ENCODE data around the gene TBC1D5.
A peak's percentile ranks its signal among the peaks of the same experiment; 100 is the strongest.

Gene TBC1D5

DNA sequence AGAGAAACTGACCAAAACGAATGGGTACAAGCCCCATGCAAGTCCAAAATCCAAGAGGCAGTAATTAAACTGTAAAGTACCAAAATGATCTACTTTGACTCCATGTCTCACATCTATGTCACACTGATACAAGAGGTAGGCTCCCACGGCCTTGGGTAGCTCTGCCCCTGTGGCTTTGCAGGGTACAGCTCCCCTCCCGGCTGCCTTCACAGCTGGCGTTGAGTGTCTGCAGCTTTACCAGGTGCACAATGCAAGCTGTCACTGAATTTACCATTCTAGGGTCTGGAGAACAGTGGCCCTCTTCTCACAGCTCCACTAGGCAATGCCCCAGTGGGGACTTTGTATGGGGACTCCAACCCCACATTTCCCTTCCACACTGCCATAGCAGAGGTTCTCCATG lies 308.6 kb downstream of the TBC1D5 start:
- DNase-seq, result no peak
- Histone ChIP-seq H3K27ac (no peak overlapping the region), H3K9me3 (peaks cover 0 to 3% (median 0%) of the 10 kb centered on the region in 3 donors), H3K27me3 (no peaks in the 10 kb centered on the region), H3K4me3 (no peak overlapping the region), H3K4me1 (peaks cover 0 to 23% (median 9%) of the 10 kb centered on the region in 4 donors), H3K36me3 (no peaks in the 10 kb centered on the region)
- TF ChIP-seq, protein P1, sequence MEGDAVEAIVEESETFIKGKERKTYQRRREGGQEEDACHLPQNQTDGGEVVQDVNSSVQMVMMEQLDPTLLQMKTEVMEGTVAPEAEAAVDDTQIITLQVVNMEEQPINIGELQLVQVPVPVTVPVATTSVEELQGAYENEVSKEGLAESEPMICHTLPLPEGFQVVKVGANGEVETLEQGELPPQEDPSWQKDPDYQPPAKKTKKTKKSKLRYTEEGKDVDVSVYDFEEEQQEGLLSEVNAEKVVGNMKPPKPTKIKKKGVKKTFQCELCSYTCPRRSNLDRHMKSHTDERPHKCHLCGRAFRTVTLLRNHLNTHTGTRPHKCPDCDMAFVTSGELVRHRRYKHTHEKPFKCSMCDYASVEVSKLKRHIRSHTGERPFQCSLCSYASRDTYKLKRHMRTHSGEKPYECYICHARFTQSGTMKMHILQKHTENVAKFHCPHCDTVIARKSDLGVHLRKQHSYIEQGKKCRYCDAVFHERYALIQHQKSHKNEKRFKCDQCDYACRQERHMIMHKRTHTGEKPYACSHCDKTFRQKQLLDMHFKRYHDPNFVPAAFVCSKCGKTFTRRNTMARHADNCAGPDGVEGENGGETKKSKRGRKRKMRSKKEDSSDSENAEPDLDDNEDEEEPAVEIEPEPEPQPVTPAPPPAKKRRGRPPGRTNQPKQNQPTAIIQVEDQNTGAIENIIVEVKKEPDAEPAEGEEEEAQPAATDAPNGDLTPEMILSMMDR (IDR thresholded peaks at IDR 0.05), result no peak
- intact Hi-C loops (cut with DNase I; ENCODE audit: low total_unique reads), result loop anchor here (5.0 kb wide), 1 partner anchor 408 kb away; no protein-coding TSS in a partner anchor

GRCh38 chr3:17432236-17432635 lies 310.2 kb downstream of the TBC1D5 start:
- no peak overlapping the region for H3K4me3 ChIP-seq
- TF ChIP-seq, protein P1 (IDR thresholded peaks at IDR 0.05), result no peak
- intact Hi-C loops (cut with DNase I; ENCODE audit: low total_unique reads), result loop anchor here (5.0 kb wide), 1 partner anchor 410 kb away; no protein-coding TSS in a partner anchor
- DNase-seq, result no peak
- H3K4me1 ChIP-seq, result peaks cover 0 to 23% (median 9%) of the 10 kb centered on the region in 4 donors
- peak overlapping the region in 1 of 2 donors; percentile 7 for H3K27ac ChIP-seq
- peaks cover 0 to 3% (median 0%) of the 10 kb centered on the region in 3 donors for H3K9me3 ChIP-seq
- no peaks in the 10 kb centered on the region for H3K36me3 ChIP-seq
- H3K27me3 ChIP-seq, result no peaks in the 10 kb centered on the region

DNA sequence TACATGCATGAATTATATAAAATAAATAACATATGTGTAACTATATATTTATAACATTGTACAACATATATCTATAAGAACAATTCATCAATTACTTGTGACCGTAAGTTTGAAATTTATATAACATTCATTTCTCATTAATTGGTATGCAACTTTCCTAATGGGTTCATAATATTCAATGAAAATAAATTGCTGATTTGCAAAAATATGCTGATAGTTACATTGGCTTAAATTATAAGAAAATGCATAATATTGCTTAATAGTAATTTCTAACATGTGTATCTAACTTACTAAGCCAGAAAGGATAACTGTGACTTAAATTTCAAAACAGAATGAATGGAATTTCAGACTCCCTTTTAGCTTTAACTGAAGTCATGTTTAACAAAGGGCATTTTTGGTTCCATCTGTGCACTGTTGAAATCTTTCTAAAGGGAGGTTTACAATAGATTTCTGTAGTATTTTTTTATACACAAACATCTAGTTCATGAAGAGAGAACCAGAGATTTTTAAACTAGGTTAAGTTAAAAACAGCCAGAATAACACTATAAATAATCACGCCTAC lies 310.9 kb downstream of the TBC1D5 start:
- TF ChIP-seq, protein P1 (IDR thresholded peaks at IDR 0.05), result no peak

GRCh38 chr3:17431004-17431403 lies 311.4 kb downstream of the TBC1D5 start:
- TF ChIP-seq, protein P1 (IDR thresholded peaks at IDR 0.05), result peak; percentile 55 to 64
- Histone ChIP-seq H3K27ac (no peak overlapping the region), H3K9me3 (peaks cover 0 to 3% (median 0%) of the 10 kb centered on the region in 3 donors), H3K4me1 (peaks cover 0 to 23% (median 9%) of the 10 kb centered on the region in 4 donors), H3K36me3 (no peaks in the 10 kb centered on the region), H3K27me3 (no peaks in the 10 kb centered on the region), H3K4me3 (no peak overlapping the region)
- intact Hi-C loops (cut with DNase I; ENCODE audit: low total_unique reads), result loop anchor here (5.0 kb wide), 1 partner anchor 411 kb away; no protein-coding TSS in a partner anchor
- DNase-seq, result no peak

More for the DNA sequence above, 310.9 kb downstream of the TBC1D5 start:
- peaks cover 0 to 23% (median 9%) of the 10 kb centered on the region in 4 donors for H3K4me1 ChIP-seq
- H3K4me3 ChIP-seq, result no peak overlapping the region
- peaks cover 0 to 3% (median 0%) of the 10 kb centered on the region in 3 donors for H3K9me3 ChIP-seq
- no peaks in the 10 kb centered on the region for H3K36me3 ChIP-seq
- no peaks in the 10 kb centered on the region for H3K27me3 ChIP-seq
- no peak overlapping the region for H3K27ac ChIP-seq
- intact Hi-C loops (cut with DNase I; ENCODE audit: low total_unique reads), result loop anchor here (5.0 kb wide), 1 partner anchor 411 kb away; no protein-coding TSS in a partner anchor
- DNase-seq, result no peak

- Histone ChIP-seq H3K9me3 (peaks cover 0 to 3% (median 0%) of the 10 kb centered on the region in 3 donors), H3K4me3 (no peak overlapping the region), H3K4me1 (peaks cover 0 to 23% (median 9%) of the 10 kb centered on the region in 4 donors), H3K36me3 (no peaks in the 10 kb centered on the region), H3K27me3 (no peaks in the 10 kb centered on the region), H3K27ac (no peak overlapping the region)
- TF ChIP-seq, protein P1 (IDR thresholded peaks at IDR 0.05), result no peak
- DNase-seq, result no peak
- intact Hi-C loops (cut with DNase I; ENCODE audit: low total_unique reads), result loop anchor here (5.0 kb wide), 1 partner anchor 412 kb away; no protein-coding TSS in a partner anchor
Measured at GRCh38 chr3:17430582-17430981, 311.8 kb downstream of the TBC1D5 start.
